Measurements from ENCODE around the gene BCAS1.

Gene BCAS1

GRCh38 chr20:54026295-54027064 is 43.9 kb downstream of the BCAS1 start:
- no peak for DNase-seq (ENCODE audit: extremely low read depth, low read depth)
- TF ChIP-seq CTCF (IDR thresholded peaks at IDR 0.05; ENCODE audit: low read depth, low read length, missing control alignments): no peak
- no peak overlapping the region for H3K4me3 ChIP-seq (replicated peaks; ENCODE audit: low read depth, low read length)

- no peak for DNase-seq (ENCODE audit: extremely low read depth, low read depth)
- H3K4me3 ChIP-seq (replicated peaks; ENCODE audit: low read depth, low read length): no peak overlapping the region
- TF ChIP-seq CTCF (IDR thresholded peaks at IDR 0.05; ENCODE audit: low read depth, low read length, missing control alignments): no peak
These were observed 45.1 kb downstream of the BCAS1 start for GRCh38 chr20:54025251-54025771.

- TF ChIP-seq CTCF (IDR thresholded peaks at IDR 0.05; ENCODE audit: low read depth, low read length, missing control alignments): no peak
These were observed 47.0 kb downstream of the BCAS1 start for GRCh38 chr20:54023406-54023805.

GRCh38 chr20:54021446-54022235 is 48.8 kb downstream of the BCAS1 start:
- no peak for DNase-seq (ENCODE audit: extremely low read depth, low read depth)
- no peak for TF ChIP-seq CTCF (IDR thresholded peaks at IDR 0.05; ENCODE audit: low read depth, low read length, missing control alignments)
- no peak overlapping the region for H3K4me3 ChIP-seq (replicated peaks; ENCODE audit: low read depth, low read length)

More at GRCh38 chr20:54023406-54023805, 47.0 kb downstream of the BCAS1 start:
- DNase-seq (ENCODE audit: extremely low read depth, low read depth): no peak
- no peak overlapping the region for H3K4me3 ChIP-seq (replicated peaks; ENCODE audit: low read depth, low read length)

GRCh38 chr20:54020868-54021267 is 49.5 kb downstream of the BCAS1 start:
- no peak for DNase-seq (ENCODE audit: extremely low read depth, low read depth)
- no peak for TF ChIP-seq CTCF (IDR thresholded peaks at IDR 0.05; ENCODE audit: low read depth, low read length, missing control alignments)
- H3K4me3 ChIP-seq (replicated peaks; ENCODE audit: low read depth, low read length): no peak overlapping the region

- H3K4me3 ChIP-seq (replicated peaks; ENCODE audit: low read depth, low read length): no peak overlapping the region
- no peak for TF ChIP-seq CTCF (IDR thresholded peaks at IDR 0.05; ENCODE audit: low read depth, low read length, missing control alignments)
- DNase-seq (ENCODE audit: extremely low read depth, low read depth): no peak
These were observed 50.0 kb downstream of the BCAS1 start for GRCh38 chr20:54020348-54020747.

Data from HFF-Myc (cell line).